SK-N-MC (cell line): ENCODE results near the gene EEF2.

Source experiments
- EZH2 ChIP-seq: fragments of 200-600 bp; sonication (generic); IDR thresholded peaks from one replicate; pipeline ENCODE4 v1.6.1; 2017; ENCODE audit warnings: antibody characterized with exemption
- FOXP2 ChIP-seq: optimal IDR thresholded peaks from 2 replicates; pipeline ENCODE3; 2011; ENCODE audit warnings: mild to moderate bottlenecking, moderate library complexity; ENCODE audit not compliant: insufficient read depth; ENCODE audit errors: extremely low read length, control extremely low read depth
- POLR2AphosphoS5 ChIP-seq: IDR thresholded peaks from 2 replicates; pipeline ENCODE4 v1.6.1; 2012; ENCODE audit warnings: mild to moderate bottlenecking, low read depth, low read length, borderline replicate concordance

GRCh38 chr19:4030981-4031380 lies 45.7 kb upstream of the EEF2 start:
- TF ChIP-seq FOXP2, result no peak
- TF ChIP-seq POLR2AphosphoS5, result no peak
- TF ChIP-seq EZH2, result no peak
